GM19455 (cell line): ENCODE data around the gene STOML3.

Experiments used
- ATAC-seq: cut with Tn5 transposase; IDR thresholded peaks from one replicate; pipeline ENCODE4 v1.9.1; 2021; ENCODE audit not compliant: unreplicated experiment

STOML3 gene

GRCh38 chr13:38981096-38981495, 9.5 kb downstream of the STOML3 start:
- ATAC-seq: no peak

GRCh38 chr13:38980750-38981078, 9.9 kb downstream of the STOML3 start:
- ATAC-seq: no peak

GRCh38 chr13:38979891-38980749, 10.5 kb downstream of the STOML3 start:
- no peak for ATAC-seq

- no peak for ATAC-seq
These were observed 20.1 kb downstream of the STOML3 start for GRCh38 chr13:38970380-38971051.

GRCh38 chr13:38969187-38969586, 21.4 kb downstream of the STOML3 start:
- ATAC-seq: no peak

- no peak for ATAC-seq
These were observed 23.2 kb downstream of the STOML3 start for GRCh38 chr13:38967446-38967845.

- ATAC-seq: no peak
These were observed 25.4 kb downstream of the STOML3 start for GRCh38 chr13:38965281-38965680.

GRCh38 chr13:38960175-38960574, 30.5 kb downstream of the STOML3 start:
- ATAC-seq: no peak

GRCh38 chr13:38957794-38958592, 32.6 kb downstream of the STOML3 start:
- ATAC-seq: no peak

- ATAC-seq: no peak
These were observed 35.8 kb downstream of the STOML3 start for GRCh38 chr13:38954844-38955243.

GRCh38 chr13:38954291-38954690, 36.3 kb downstream of the STOML3 start:
- ATAC-seq: no peak

- ATAC-seq: no peak
These were observed 37.8 kb downstream of the STOML3 start for GRCh38 chr13:38952827-38953226.

- ATAC-seq: no peak
These were observed 38.9 kb downstream of the STOML3 start for GRCh38 chr13:38951525-38952313.

- no peak for ATAC-seq
These were observed 39.6 kb downstream of the STOML3 start for GRCh38 chr13:38950987-38951386.

GRCh38 chr13:38947054-38947453, 43.6 kb downstream of the STOML3 start:
- no peak for ATAC-seq

GRCh38 chr13:38944219-38944618, 46.4 kb downstream of the STOML3 start:
- ATAC-seq: no peak

GRCh38 chr13:38943231-38943630, 47.4 kb downstream of the STOML3 start:
- ATAC-seq: no peak

- ATAC-seq: no peak
These were observed 49.2 kb downstream of the STOML3 start for GRCh38 chr13:38941353-38941945.

GRCh38 chr13:38933786-38934185, 56.8 kb downstream of the STOML3 start:
- no peak for ATAC-seq

GRCh38 chr13:38922170-38922569, 68.5 kb downstream of the STOML3 start:
- ATAC-seq: no peak

- ATAC-seq: no peak
These were observed 69.5 kb downstream of the STOML3 start for GRCh38 chr13:38921081-38921480.
